Measurements from ENCODE around the gene ANOS1. TPM values are rescaled to one million over a fixed set of nuclear protein-coding genes. Genes with fewer than 3 reads are reported as not detected.
"Not testable (repeated sequence)": the region's sequence is repeated elsewhere in the genome, so short reads cannot be mapped to it uniquely, and the experiment has no call there.

ANOS1 gene
- total RNA-seq, 1 experiment from 2014 or later: 54.9 TPM

DNA sequence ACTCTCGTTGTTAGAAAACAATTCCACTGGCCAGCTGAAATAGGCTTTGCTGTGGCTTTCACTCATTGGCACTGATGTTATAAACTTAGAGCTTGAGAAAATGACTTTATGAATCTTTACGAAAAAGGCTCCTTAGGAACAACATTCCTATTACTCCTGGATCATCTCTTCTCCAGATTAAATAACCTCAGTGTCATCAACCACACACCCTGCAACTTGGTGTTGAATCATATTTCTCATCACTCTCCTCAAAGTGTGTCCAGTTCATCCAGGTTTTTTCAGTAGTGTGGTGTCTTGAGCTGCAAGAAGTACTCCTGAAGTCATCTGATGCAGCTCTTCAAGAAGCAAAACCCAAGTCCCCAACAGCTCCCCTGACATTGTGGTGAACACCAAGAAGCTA is 28.1 kb upstream of the ANOS1 start:
- H3K79me2 ChIP-seq (ENCODE audit: insufficient read depth, low read length): no peaks in the 10 kb centered on the region
- no peaks in the 10 kb centered on the region for H3K23me2 ChIP-seq (ENCODE audit: insufficient read length, low read depth, low read length, poor library complexity, severe bottlenecking)
- no peak overlapping the region for H3K14ac ChIP-seq (ENCODE audit: insufficient read depth, low read length)
- TF ChIP-seq, protein P1, sequence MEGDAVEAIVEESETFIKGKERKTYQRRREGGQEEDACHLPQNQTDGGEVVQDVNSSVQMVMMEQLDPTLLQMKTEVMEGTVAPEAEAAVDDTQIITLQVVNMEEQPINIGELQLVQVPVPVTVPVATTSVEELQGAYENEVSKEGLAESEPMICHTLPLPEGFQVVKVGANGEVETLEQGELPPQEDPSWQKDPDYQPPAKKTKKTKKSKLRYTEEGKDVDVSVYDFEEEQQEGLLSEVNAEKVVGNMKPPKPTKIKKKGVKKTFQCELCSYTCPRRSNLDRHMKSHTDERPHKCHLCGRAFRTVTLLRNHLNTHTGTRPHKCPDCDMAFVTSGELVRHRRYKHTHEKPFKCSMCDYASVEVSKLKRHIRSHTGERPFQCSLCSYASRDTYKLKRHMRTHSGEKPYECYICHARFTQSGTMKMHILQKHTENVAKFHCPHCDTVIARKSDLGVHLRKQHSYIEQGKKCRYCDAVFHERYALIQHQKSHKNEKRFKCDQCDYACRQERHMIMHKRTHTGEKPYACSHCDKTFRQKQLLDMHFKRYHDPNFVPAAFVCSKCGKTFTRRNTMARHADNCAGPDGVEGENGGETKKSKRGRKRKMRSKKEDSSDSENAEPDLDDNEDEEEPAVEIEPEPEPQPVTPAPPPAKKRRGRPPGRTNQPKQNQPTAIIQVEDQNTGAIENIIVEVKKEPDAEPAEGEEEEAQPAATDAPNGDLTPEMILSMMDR (conservative IDR thresholded peaks at IDR 0.05): no peak
- H3K79me1 ChIP-seq (ENCODE audit: insufficient read depth, low read depth, low read length, poor library complexity, severe bottlenecking): no peaks in the 10 kb centered on the region
- no peak overlapping the region for H3K4me3 Mint-ChIP-seq
- H4K5ac ChIP-seq (ENCODE audit: insufficient read length, low read depth, low read length): no peak overlapping the region
- no peak overlapping the region for H2BK15ac ChIP-seq (ENCODE audit: low read depth, low read length)
- H3K9me3 Mint-ChIP-seq: peaks cover 4 to 34% of the 10 kb centered on the region in 2 experiments
- H3K27ac Mint-ChIP-seq: no peak overlapping the region; a peak in 1 of 7 replicates
- H3K9ac ChIP-seq (ENCODE audit: extremely low read depth, insufficient read length, low read length): no peak overlapping the region
- H4K20me1 ChIP-seq (ENCODE audit: control insufficient read depth, insufficient read depth, insufficient read length): no peaks in the 10 kb centered on the region
- WGBS (ENCODE audit: extremely low coverage, insufficient read length, low lambda C conversion rate): no CpG with 5 or more reads among the region's 2 CpGs
- no peak overlapping the region for H3K56ac ChIP-seq (ENCODE audit: insufficient read length, low read depth, low read length)
- no peak overlapping the region for H2AK5ac ChIP-seq (ENCODE audit: insufficient read length, low read length)
- no peaks in the 10 kb centered on the region; the same call in 1 of the 2 replicates for H3K27me3 Mint-ChIP-seq (ENCODE audit: low read depth)
- H3K36me3 Mint-ChIP-seq (ENCODE audit: insufficient read depth in 1 of 3, low read depth in 3 of 3): peaks cover 0 to 2% (median 0%) of the 10 kb centered on the region in 3 experiments; a peak in 3 of 7 replicates
- H3K4me2 ChIP-seq (ENCODE audit: insufficient read depth, insufficient read length, low read length): no peak overlapping the region
- H3K27me3 ChIP-seq (ENCODE audit: insufficient read depth, low read length): no peaks in the 10 kb centered on the region
- H2BK120ac ChIP-seq (ENCODE audit: low read depth, low read length, poor library complexity, severe bottlenecking): no peak overlapping the region
- H3K4me1 Mint-ChIP-seq: no peaks in the 10 kb centered on the region
- no peak for DNase-seq
- H3K4me1 ChIP-seq (ENCODE audit: insufficient read depth, low read length): no peaks in the 10 kb centered on the region
- H3K23ac ChIP-seq (ENCODE audit: insufficient read length, low read depth, low read length): no peak overlapping the region
- H3K27ac ChIP-seq (ENCODE audit: insufficient read length, low read depth, low read length): no peak overlapping the region
- no peak overlapping the region for H3T11ph ChIP-seq (ENCODE audit: low read length)
- no peak overlapping the region for H2BK5ac ChIP-seq (ENCODE audit: insufficient read length, low read length)
- H3K4ac ChIP-seq (ENCODE audit: low read depth, low read length): no peak overlapping the region
- H2BK20ac ChIP-seq (ENCODE audit: low read depth, low read length, poor library complexity, severe bottlenecking): no peak overlapping the region
- no peak overlapping the region for H2BK12ac ChIP-seq (ENCODE audit: insufficient read length, low read depth, low read length)
- no peak overlapping the region for H4K8ac ChIP-seq (replicated peaks; ENCODE audit: insufficient read length, low read depth, low read length)
- no peak overlapping the region for H3K18ac ChIP-seq (ENCODE audit: insufficient read length, low read depth, low read length)
- H2AFZ ChIP-seq (ENCODE audit: low read length): no peak overlapping the region
- no peaks in the 10 kb centered on the region for H3K9me3 ChIP-seq (ENCODE audit: control insufficient read depth, low read depth, low read length)
- no peak overlapping the region for H4K91ac ChIP-seq (ENCODE audit: insufficient read length, low read depth, low read length)

GRCh38 chrX:8758706-8759105 is 26.8 kb upstream of the ANOS1 start:
- not testable (repeated sequence) for H4K5ac ChIP-seq (ENCODE audit: insufficient read length, low read depth, low read length); H3K79me1 ChIP-seq (ENCODE audit: insufficient read depth, low read depth, low read length, poor library complexity, severe bottlenecking); H3K27ac Mint-ChIP-seq; DNase-seq; H3K9me3 ChIP-seq (ENCODE audit: control insufficient read depth, low read depth, low read length); H3K18ac ChIP-seq (ENCODE audit: insufficient read length, low read depth, low read length); H3K23me2 ChIP-seq (ENCODE audit: insufficient read length, low read depth, low read length, poor library complexity, severe bottlenecking); H3K4me1 ChIP-seq (ENCODE audit: insufficient read depth, low read length); H4K8ac ChIP-seq (replicated peaks; ENCODE audit: insufficient read length, low read depth, low read length); H2BK20ac ChIP-seq (ENCODE audit: low read depth, low read length, poor library complexity, severe bottlenecking); H3K36me3 Mint-ChIP-seq (ENCODE audit: insufficient read depth in 1 of 3, low read depth in 3 of 3); H3K4me1 Mint-ChIP-seq; H3K56ac ChIP-seq (ENCODE audit: insufficient read length, low read depth, low read length); H3T11ph ChIP-seq (ENCODE audit: low read length); H3K4me3 Mint-ChIP-seq; H3K27ac ChIP-seq (ENCODE audit: insufficient read length, low read depth, low read length); H3K4ac ChIP-seq (ENCODE audit: low read depth, low read length); H3K9ac ChIP-seq (ENCODE audit: extremely low read depth, insufficient read length, low read length); H2BK120ac ChIP-seq (ENCODE audit: low read depth, low read length, poor library complexity, severe bottlenecking); H4K20me1 ChIP-seq (ENCODE audit: control insufficient read depth, insufficient read depth, insufficient read length); H3K23ac ChIP-seq (ENCODE audit: insufficient read length, low read depth, low read length); H4K91ac ChIP-seq (ENCODE audit: insufficient read length, low read depth, low read length); H3K4me2 ChIP-seq (ENCODE audit: insufficient read depth, insufficient read length, low read length); H3K27me3 ChIP-seq (ENCODE audit: insufficient read depth, low read length); H3K27me3 Mint-ChIP-seq (ENCODE audit: low read depth); H2BK15ac ChIP-seq (ENCODE audit: low read depth, low read length); H2AFZ ChIP-seq (ENCODE audit: low read length); H2BK5ac ChIP-seq (ENCODE audit: insufficient read length, low read length); H3K79me2 ChIP-seq (ENCODE audit: insufficient read depth, low read length); H3K14ac ChIP-seq (ENCODE audit: insufficient read depth, low read length); H2AK5ac ChIP-seq (ENCODE audit: insufficient read length, low read length); H2BK12ac ChIP-seq (ENCODE audit: insufficient read length, low read depth, low read length)
- no CpG with 5 or more reads among the region's 5 CpGs for WGBS (ENCODE audit: extremely low coverage, insufficient read length, low lambda C conversion rate)
- H3K9me3 Mint-ChIP-seq: peaks cover 2 to 35% of the 10 kb centered on the region in 2 experiments
